H1 (cell line): Measurements from ENCODE around the gene TIMELESS. TPM values are rescaled to one million over a fixed set of nuclear protein-coding genes. Genes with fewer than 3 reads are reported as not detected.

ENCODE experiments used
- CTCF ChIA-PET: fragments of 300-600 bp; sonication (Branson Sonifier 250); formaldehyde crosslinking; loops from one replicate; lab custom pipeline; 2021; ENCODE audit not compliant: partially characterized antibody; lab: Charles Lee
- POLR2A ChIA-PET: fragments of 300-600 bp; sonication (Branson Sonifier 250); formaldehyde crosslinking; loops from one replicate; lab custom pipeline; 2021; ENCODE audit warnings: inconsistent platforms; ENCODE audit not compliant: partially characterized antibody; lab: Charles Lee
- DNase-seq, 2 experiments: peaks; one replicate each; pipeline versions ENCODE4 v3.0.0 to v3.0.0-alpha.2; 2010 to 2022; ENCODE audit warnings: low spot score in 2 of 2, low read depth in 1 of 2, mixed read lengths in 1 of 2
- FAIRE-seq: peaks from 2 replicates; lab custom pipeline; 2011; peaks lifted over from hg19 to GRCh38; lab: Jason Lieb, UNC
- H2AFZ ChIP-seq: 2 replicates; pipeline ENCODE4 v1.8.1; 2012; ENCODE audit warnings: low read length, inconsistent platforms
- H2AK5ac ChIP-seq: 2 replicates; pipeline ENCODE4 v1.6.1; 2013; ENCODE audit warnings: low read depth, low read length
- H2BK120ac ChIP-seq: replicated peaks from 2 replicates; pipeline ENCODE3; 2013; ENCODE audit warnings: low read depth, low read length, inconsistent platforms
- H2BK12ac ChIP-seq: 2 replicates; pipeline ENCODE4 v1.6.1; 2013; ENCODE audit warnings: low read depth, low read length
- H2BK15ac ChIP-seq: 2 replicates; pipeline ENCODE4 v1.6.1; 2013; ENCODE audit warnings: low read length
- H2BK20ac ChIP-seq: 2 replicates; pipeline ENCODE4 v1.6.1; 2013; ENCODE audit warnings: low read length
- H2BK5ac ChIP-seq: 2 replicates; pipeline ENCODE4 v1.6.1; 2013; ENCODE audit warnings: low read depth, low read length
- H3K14ac ChIP-seq: 2 replicates; pipeline ENCODE4 v1.6.1; 2013; ENCODE audit warnings: inconsistent platforms; ENCODE audit not compliant: insufficient read length
- H3K18ac ChIP-seq: 2 replicates; pipeline ENCODE4 v1.6.1; 2013; ENCODE audit warnings: low read length; ENCODE audit errors: extremely low read depth
- H3K23ac ChIP-seq: 2 replicates; pipeline ENCODE4 v1.6.1; 2013; ENCODE audit warnings: inconsistent platforms; ENCODE audit not compliant: insufficient read length
- H3K23me2 ChIP-seq: 2 replicates; pipeline ENCODE4 v1.6.1; 2013; ENCODE audit warnings: low read depth, low read length
- H3K27ac ChIP-seq: 2 replicates; pipeline ENCODE4 v1.6.1; 2011; ENCODE audit warnings: low read depth, low read length, inconsistent platforms
- H3K27me3 ChIP-seq, 4 experiments: replicated peaks in 1 of 4; 1 replicate in 1 of 4; 2 replicates in 3 of 4; pipeline versions ENCODE4 v1.6.1 to v1.8.1; 2011 to 2013; ENCODE audit warnings: low read length in 3 of 4, mild to moderate bottlenecking in 3 of 4, inconsistent platforms in 2 of 4, mixed read lengths in 2 of 4, moderate library complexity in 1 of 4; ENCODE audit not compliant: control insufficient read depth in 3 of 4, insufficient read depth in 3 of 4; ENCODE audit errors: extremely low read depth in 1 of 4
- H3K36me3 ChIP-seq, 4 experiments: 2 replicates each; pipeline versions ENCODE4 v1.6.1 to v1.8.1; 2011 to 2013; ENCODE audit warnings: mild to moderate bottlenecking in 4 of 4, low read length in 3 of 4, moderate library complexity in 2 of 4, control low read depth in 1 of 4, inconsistent platforms in 1 of 4; ENCODE audit not compliant: insufficient read depth in 4 of 4, control insufficient read depth in 2 of 4
- H3K4ac ChIP-seq: replicated peaks from 2 replicates; pipeline ENCODE3; 2013; ENCODE audit warnings: low read length, low read depth, mixed read lengths, inconsistent platforms; ENCODE audit not compliant: insufficient read length
- H3K4me1 ChIP-seq, 4 experiments: replicated peaks in 1 of 4; 1 replicate in 1 of 4; 2 replicates in 3 of 4; pipeline versions ENCODE4 v1.6.1 to v1.8.1; 2011 to 2013; ENCODE audit warnings: low read length in 3 of 4, inconsistent platforms in 2 of 4, mixed read lengths in 1 of 4; ENCODE audit not compliant: insufficient read depth in 4 of 4, control insufficient read depth in 3 of 4
- H3K4me2 ChIP-seq, 2 experiments: 2 replicates each; pipeline versions ENCODE4 v1.6.1 to v1.8.1; 2011 to 2013; ENCODE audit warnings: low read depth in 2 of 2, low read length in 2 of 2, control low read depth in 1 of 2, inconsistent platforms in 1 of 2, mild to moderate bottlenecking in 1 of 2; ENCODE audit not compliant: insufficient read depth in 1 of 2
- H3K4me3 ChIP-seq, 4 experiments: fragments of 200-600, 300-600 bp in 1 of 4; sonication (generic), shearing (Covaris generic), sonication (Bioruptor Twin) in 1 of 4; 2 replicates each; pipeline versions ENCODE4 v1.5.1 to v1.8.1; 2011 to 2016; ENCODE audit warnings: low read length in 4 of 4, low read depth in 3 of 4, control low read depth in 2 of 4, inconsistent platforms in 2 of 4, mild to moderate bottlenecking in 2 of 4, mixed read lengths in 1 of 4, moderate library complexity in 1 of 4; ENCODE audit not compliant: insufficient read depth in 2 of 4; ENCODE audit errors: extremely low read depth in 1 of 4
- H3K56ac ChIP-seq: replicated peaks from 2 replicates; pipeline ENCODE3; 2013; ENCODE audit warnings: low read depth, mild to moderate bottlenecking, mixed read lengths, low read length, inconsistent platforms; ENCODE audit not compliant: insufficient read length
- H3K79me1 ChIP-seq: 2 replicates; pipeline ENCODE4 v1.6.1; 2013; ENCODE audit warnings: low read depth, low read length, control low read depth
- H3K79me2 ChIP-seq, 2 experiments: 2 replicates each; pipeline versions ENCODE4 v1.6.1 to v1.8.1; 2012 to 2013; ENCODE audit warnings: low read length in 2 of 2, mild to moderate bottlenecking in 2 of 2, inconsistent platforms in 1 of 2; ENCODE audit not compliant: insufficient read depth in 2 of 2, control insufficient read depth in 1 of 2
- H3K9ac ChIP-seq, 4 experiments: replicated peaks in 1 of 4; 1 replicate in 1 of 4; 2 replicates in 3 of 4; pipeline versions ENCODE4 v1.6.1 to v1.8.1; 2011 to 2013; ENCODE audit warnings: low read depth in 3 of 4, low read length in 3 of 4, control low read depth in 2 of 4, mild to moderate bottlenecking in 2 of 4, moderate library complexity in 2 of 4, inconsistent platforms in 1 of 4; ENCODE audit errors: extremely low read depth in 1 of 4
- H3K9me3 ChIP-seq, 2 experiments: 2 replicates each; pipeline versions ENCODE4 v1.6.1 to v1.8.1; 2012 to 2013; ENCODE audit warnings: mild to moderate bottlenecking in 2 of 2, moderate library complexity in 2 of 2, control low read depth in 1 of 2, inconsistent platforms in 1 of 2, low read depth in 1 of 2, low read length in 1 of 2, mixed read lengths in 1 of 2; ENCODE audit not compliant: insufficient read depth in 2 of 2
- H4K20me1 ChIP-seq, 2 experiments: replicated peaks in 1 of 2; 2 replicates each; pipeline versions ENCODE3 to v1.8.1; 2011 to 2013; ENCODE audit warnings: inconsistent platforms in 2 of 2, low read length in 2 of 2, mild to moderate bottlenecking in 1 of 2; ENCODE audit not compliant: insufficient read depth in 2 of 2, control insufficient read depth in 1 of 2
- H4K5ac ChIP-seq: 2 replicates; pipeline ENCODE4 v1.6.1; 2013; ENCODE audit warnings: low read length, low read depth, mixed read lengths, inconsistent platforms; ENCODE audit not compliant: insufficient read length
- H4K8ac ChIP-seq: 2 replicates; pipeline ENCODE4 v1.8.0; 2013; ENCODE audit warnings: mild to moderate bottlenecking, moderate library complexity, low read length, inconsistent platforms; ENCODE audit not compliant: insufficient read depth; ENCODE audit errors: extremely low read depth
- H4K91ac ChIP-seq: replicated peaks from 2 replicates; pipeline ENCODE3; 2013; ENCODE audit warnings: low read length, mixed read lengths, inconsistent platforms; ENCODE audit not compliant: insufficient read length
- BRCA1 ChIP-seq: IDR thresholded peaks from 2 replicates; pipeline ENCODE4 v1.6.1; 2012; ENCODE audit warnings: low read depth, low read length, improper control_type of control experiment
- HDAC6 ChIP-seq: IDR thresholded peaks from one replicate; pipeline ENCODE4 v1.7.1; 2012; ENCODE audit warnings: low read depth, mild to moderate bottlenecking, inconsistent platforms, low read length, moderate library complexity
- NANOG ChIP-seq: IDR thresholded peaks from 2 replicates; pipeline ENCODE4 v1.6.1; 2011; ENCODE audit warnings: low read length, low read depth, mild to moderate bottlenecking, inconsistent platforms; ENCODE audit not compliant: insufficient read depth, poor library complexity, severe bottlenecking
- POLR2A ChIP-seq, 2 experiments: IDR thresholded peaks; 1 replicate in 1 of 2; 2 replicates in 1 of 2; pipeline ENCODE4 v1.6.1; 2011; ENCODE audit warnings: low read depth in 2 of 2, low read length in 2 of 2, mild to moderate bottlenecking in 2 of 2; ENCODE audit errors: control extremely low read depth in 1 of 2
- POU5F1 ChIP-seq: IDR thresholded peaks from 2 replicates; pipeline ENCODE4 v1.6.1; 2011; ENCODE audit warnings: low read depth, mild to moderate bottlenecking, low read length, moderate library complexity
- RAD21 ChIP-seq, 2 experiments: IDR thresholded peaks in 1 of 2; conservative IDR thresholded peaks in 1 of 2; 2 replicates each; pipeline ENCODE4 v1.6.1; 2011; ENCODE audit warnings: low read depth in 2 of 2, low read length in 2 of 2, improper control_type of control experiment in 1 of 2, inconsistent platforms in 1 of 2, mild to moderate bottlenecking in 1 of 2, moderate library complexity in 1 of 2
- SIX5 ChIP-seq: IDR thresholded peaks from 2 replicates; pipeline ENCODE4 v1.6.1; 2011; ENCODE audit warnings: mild to moderate bottlenecking, low read depth, low read length
- SRF ChIP-seq: IDR thresholded peaks from 2 replicates; pipeline ENCODE4 v1.6.1; 2011; ENCODE audit warnings: mild to moderate bottlenecking, low read depth, low read length, moderate library complexity
- TCF12 ChIP-seq: IDR thresholded peaks from 2 replicates; pipeline ENCODE4 v1.6.1; 2011; ENCODE audit warnings: low read depth, mild to moderate bottlenecking, low read length
- WGBS, 2 experiments: shearing (Covaris generic) in 1 of 2; methylation state at CpG; one replicate each; pipeline versions ENCODE4 v1.1.6 to v1.1.7; 2013 to 2015; ENCODE audit warnings: low lambda C conversion rate in 2 of 2, mixed read lengths in 2 of 2, inconsistent platforms in 1 of 2, low coverage in 1 of 2, missing lambda C conversion rate in 1 of 2; ENCODE audit not compliant: insufficient replicate concordance in 2 of 2, insufficient coverage in 1 of 2, insufficient read length in 1 of 2; ENCODE audit errors: extremely low coverage in 1 of 2, missing lambda C conversion rate in 1 of 2; 5-methylcytosine and 5-hydroxymethylcytosine counted together
- polyA plus RNA-seq, 7 experiments: library from polyadenylated mRNA; depleted of rRNA in 3 of 7; stranded (reverse) in 5 of 7; unstranded in 2 of 7; fragments of >200 nt in 5 of 7; fragments of 200-250 nt in 2 of 7; gene quantifications; 1 replicate in 5 of 7; 2 replicates in 1 of 7; 4 replicates in 1 of 7; pipeline versions ENCODE4 v1.2.1 to v1.2.3, GENCODE V29; 2011 to 2013; ENCODE audit warnings: missing spikeins in 2 of 7, mixed read lengths in 2 of 7
- total RNA-seq: library from RNA; stranded (reverse); fragmentation: NEBNext Ultra II Directional; extraction: Animal tissue kit (Norgen Biotek cat#: 25700); gene quantifications from 2 replicates; pipeline ENCODE4 v1.2.1, GENCODE V29; 2021

The TIMELESS gene
- total and polyA plus RNA-seq, 2 of the 8 experiments (the other 6 are each of a cell fraction or from before 2014, with no cell fraction given) = 17.1 to 86.7 TPM

DNA sequence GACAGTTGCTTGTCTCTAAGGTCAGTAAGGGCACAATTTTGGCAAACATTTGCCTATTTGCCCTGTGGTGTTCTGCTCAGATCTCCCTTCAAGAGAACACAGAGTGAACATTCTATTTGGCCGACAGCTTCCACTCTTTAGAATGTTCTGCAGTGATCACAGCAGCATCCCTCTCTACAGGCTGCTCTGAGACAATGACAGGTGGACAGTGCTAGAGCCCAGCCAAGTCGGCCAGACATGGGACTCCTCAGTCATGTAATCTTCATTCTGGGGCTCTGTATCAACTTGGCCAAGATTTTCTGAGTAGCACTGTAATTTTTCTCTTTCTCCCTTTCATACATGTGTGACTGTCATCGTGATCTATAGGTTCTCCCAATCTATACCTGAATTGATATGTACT, 34.8 kb downstream of the TIMELESS start:
- ChIA-PET POLR2A (interaction anchor here (0.7 to 1.3 kb wide), 5 partner anchors 11 to 232 kb away, joined by 3 to 6 read pairs (median 3); partner anchors contain the start of gene CNPY2), CTCF (interaction anchor here (0.7 to 0.9 kb wide), 3 partner anchors 50 to 222 kb away, joined by 3 to 4 read pairs (median 4); no protein-coding TSS in a partner anchor)
- Histone ChIP-seq H4K8ac (no peak overlapping the region), H3K4ac (no peak overlapping the region), H3K56ac (no peak overlapping the region), H4K20me1 (peaks cover 0 to 6% of the 10 kb centered on the region in 2 experiments), H3K27ac (no peak overlapping the region), H2BK5ac (no peak overlapping the region), H2BK20ac (no peak overlapping the region), H3K18ac (no peak overlapping the region), H3K9me3 (no peaks in the 10 kb centered on the region), H3K79me1 (no peaks in the 10 kb centered on the region), H4K91ac (no peak overlapping the region), H3K4me1 (no peaks in the 10 kb centered on the region), H3K23me2 (no peaks in the 10 kb centered on the region), H2AFZ (no peak overlapping the region), H3K79me2 (no peaks in the 10 kb centered on the region), H3K9ac (no peak overlapping the region), H2BK15ac (no peak overlapping the region), H2AK5ac (no peak overlapping the region), H3K36me3 (peaks cover 8 to 41% (median 19%) of the 10 kb centered on the region in 4 experiments), H2BK120ac (no peak overlapping the region), H3K4me3 (no peak overlapping the region), H3K27me3 (no peaks in the 10 kb centered on the region), H3K14ac (no peak overlapping the region), H4K5ac (no peak overlapping the region), H3K23ac (no peak overlapping the region), H3K4me2 (no peak overlapping the region), H2BK12ac (no peak overlapping the region)
- WGBS, 2 experiments = 85% methylated on average over 3 of the region's 3 CpGs; no CpG with 5 or more reads in 1 of the 2 experiments
- DNase-seq (no peak), FAIRE-seq (no peak)
- no peak for TF ChIP-seq POLR2A (IDR thresholded peaks at IDR 0.05; ENCODE audit: control extremely low read depth in 1 of 2, low read depth in 2 of 2, low read length in 2 of 2)
- TF ChIP-seq NANOG = no peak
- no peak for TF ChIP-seq HDAC6
- TF ChIP-seq POU5F1 = no peak
- no peak for TF ChIP-seq BRCA1
- no peak for TF ChIP-seq SRF
- TF ChIP-seq TCF12 = no peak
- TF ChIP-seq SIX5 = no peak
- no peak for TF ChIP-seq RAD21 (IDR thresholded peaks at IDR 0.05 in 1 of 2, conservative IDR thresholded peaks at IDR 0.05 in 1 of 2; ENCODE audit: low read depth in 2 of 2, low read length in 2 of 2)
